GM12865 (cell line): Measurements from ENCODE around the gene BHLHE40.

ENCODE experiments used
- DNase-seq: peaks from one replicate; pipeline ENCODE4 v3.0.0; 2010; ENCODE audit warnings: low read depth
- H3K4me3 ChIP-seq: 2 replicates; pipeline ENCODE4 v1.5.1; 2011; ENCODE audit warnings: mild to moderate bottlenecking, low read depth, low read length, control low read depth
- CTCF ChIP-seq: IDR thresholded peaks from 2 replicates; pipeline ENCODE4 v1.5.1; 2011; ENCODE audit warnings: low read length, control low read depth, low read depth, inconsistent platforms; ENCODE audit not compliant: insufficient read depth; ENCODE audit errors: missing control alignments

BHLHE40 gene

GRCh38 chr3:4972652-4973643, 6.3 kb upstream of the BHLHE40 start:
- TF ChIP-seq CTCF = no peak
- peak; percentile 65 for DNase-seq
- H3K4me3 ChIP-seq = no peak overlapping the region

GRCh38 chr3:4974154-4974553, 5.1 kb upstream of the BHLHE40 start:
- TF ChIP-seq CTCF = no peak
- no peak for DNase-seq
- no peak overlapping the region for H3K4me3 ChIP-seq

- TF ChIP-seq CTCF = peak; percentile 34
- DNase-seq = peak; percentile 82
- no peak overlapping the region for H3K4me3 ChIP-seq
These were observed 3.1 kb upstream of the BHLHE40 start for GRCh38 chr3:4976109-4976508.

- TF ChIP-seq CTCF = no peak
- peak overlapping the region; percentile 84 for H3K4me3 ChIP-seq
- peak; percentile 95 for DNase-seq
These were observed 2.0 kb upstream of the BHLHE40 start for GRCh38 chr3:4977001-4977852.

- H3K4me3 ChIP-seq = peak overlapping the region; percentile 84
- no peak for TF ChIP-seq CTCF
- DNase-seq = no peak
These were observed 1.4 kb upstream of the BHLHE40 start for GRCh38 chr3:4977853-4978203.

GRCh38 chr3:4978204-4978965, 852 bp upstream of the BHLHE40 start:
- peak overlapping the region; percentile 84 for H3K4me3 ChIP-seq
- peak; percentile 95 for DNase-seq
- TF ChIP-seq CTCF = no peak
